Fibroblast of mammary gland (primary cell): ENCODE data around the gene ERC1.

Experiments used
- DNase-seq: peaks from one replicate; pipeline ENCODE4 v3.0.0-alpha.2; 2010; ENCODE audit warnings: low read depth
- H3K4me3 ChIP-seq: 2 replicates; pipeline ENCODE4 v1.5.1; 2011; ENCODE audit warnings: low read depth, mild to moderate bottlenecking, low read length, moderate library complexity; ENCODE audit not compliant: control insufficient read depth
- TF ChIP-seq, protein P1 (sequence below): conservative IDR thresholded peaks from 2 replicates; pipeline ENCODE4 v1.5.1; 2011; ENCODE audit warnings: low read depth, low read length, inconsistent platforms; ENCODE audit not compliant: control insufficient read depth, insufficient read depth

Gene ERC1

DNA sequence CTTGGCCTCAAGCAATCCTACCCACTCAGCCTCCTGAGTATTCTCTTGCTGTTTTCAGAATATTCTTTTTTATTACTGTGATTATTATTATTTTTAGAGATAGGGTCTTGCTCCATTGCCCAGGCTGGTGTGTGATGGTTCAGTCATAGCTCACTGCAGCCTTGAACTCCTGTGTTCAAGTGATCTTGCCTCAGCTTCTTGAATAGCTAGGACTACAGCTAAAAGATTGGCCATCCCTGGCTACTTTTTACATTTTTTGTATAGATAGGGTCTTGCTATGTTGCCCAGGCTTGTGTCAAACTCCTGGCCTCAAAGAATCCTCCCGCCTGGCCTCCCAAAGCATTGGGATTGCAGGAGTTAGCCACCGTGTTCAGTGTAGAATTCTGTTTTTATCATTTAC lies 73.3 kb downstream of the ERC1 start:
- H3K4me3 ChIP-seq = no peak overlapping the region
- TF ChIP-seq, protein P1, sequence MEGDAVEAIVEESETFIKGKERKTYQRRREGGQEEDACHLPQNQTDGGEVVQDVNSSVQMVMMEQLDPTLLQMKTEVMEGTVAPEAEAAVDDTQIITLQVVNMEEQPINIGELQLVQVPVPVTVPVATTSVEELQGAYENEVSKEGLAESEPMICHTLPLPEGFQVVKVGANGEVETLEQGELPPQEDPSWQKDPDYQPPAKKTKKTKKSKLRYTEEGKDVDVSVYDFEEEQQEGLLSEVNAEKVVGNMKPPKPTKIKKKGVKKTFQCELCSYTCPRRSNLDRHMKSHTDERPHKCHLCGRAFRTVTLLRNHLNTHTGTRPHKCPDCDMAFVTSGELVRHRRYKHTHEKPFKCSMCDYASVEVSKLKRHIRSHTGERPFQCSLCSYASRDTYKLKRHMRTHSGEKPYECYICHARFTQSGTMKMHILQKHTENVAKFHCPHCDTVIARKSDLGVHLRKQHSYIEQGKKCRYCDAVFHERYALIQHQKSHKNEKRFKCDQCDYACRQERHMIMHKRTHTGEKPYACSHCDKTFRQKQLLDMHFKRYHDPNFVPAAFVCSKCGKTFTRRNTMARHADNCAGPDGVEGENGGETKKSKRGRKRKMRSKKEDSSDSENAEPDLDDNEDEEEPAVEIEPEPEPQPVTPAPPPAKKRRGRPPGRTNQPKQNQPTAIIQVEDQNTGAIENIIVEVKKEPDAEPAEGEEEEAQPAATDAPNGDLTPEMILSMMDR = no peak
- DNase-seq = no peak

GRCh38 chr12:1065629-1066028 lies 74.6 kb downstream of the ERC1 start:
- no peak overlapping the region for H3K4me3 ChIP-seq
- DNase-seq = no peak
- TF ChIP-seq, protein P1 = no peak

- TF ChIP-seq, protein P1 = no peak
- H3K4me3 ChIP-seq = no peak overlapping the region
- no peak for DNase-seq
These were observed 78.8 kb downstream of the ERC1 start for GRCh38 chr12:1069846-1070245.

DNA sequence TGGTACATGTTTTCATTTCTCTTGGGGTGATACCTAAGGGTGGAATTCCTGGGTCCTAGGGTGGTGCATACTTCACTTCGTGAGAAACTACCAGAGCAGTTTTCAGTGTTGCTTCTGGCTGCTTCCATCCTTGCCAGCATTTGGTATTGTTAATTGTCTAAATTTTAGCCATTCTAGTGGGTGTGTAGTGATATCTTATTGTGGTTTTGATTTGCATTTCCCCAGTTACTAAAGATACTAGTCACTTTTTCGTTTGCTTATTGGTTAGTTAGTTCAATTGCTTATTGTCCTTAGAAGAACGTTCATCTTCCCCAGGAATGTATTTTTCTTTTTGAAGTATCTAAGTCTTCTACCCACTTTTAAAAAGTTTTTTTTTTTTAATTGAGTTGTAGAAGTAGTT lies 80.2 kb downstream of the ERC1 start:
- H3K4me3 ChIP-seq = no peak overlapping the region
- TF ChIP-seq, protein P1 = no peak
- DNase-seq = no peak

GRCh38 chr12:1073652-1074051 lies 82.6 kb downstream of the ERC1 start:
- H3K4me3 ChIP-seq = no peak overlapping the region
- TF ChIP-seq, protein P1 = no peak
- peak; percentile 26 for DNase-seq

DNA sequence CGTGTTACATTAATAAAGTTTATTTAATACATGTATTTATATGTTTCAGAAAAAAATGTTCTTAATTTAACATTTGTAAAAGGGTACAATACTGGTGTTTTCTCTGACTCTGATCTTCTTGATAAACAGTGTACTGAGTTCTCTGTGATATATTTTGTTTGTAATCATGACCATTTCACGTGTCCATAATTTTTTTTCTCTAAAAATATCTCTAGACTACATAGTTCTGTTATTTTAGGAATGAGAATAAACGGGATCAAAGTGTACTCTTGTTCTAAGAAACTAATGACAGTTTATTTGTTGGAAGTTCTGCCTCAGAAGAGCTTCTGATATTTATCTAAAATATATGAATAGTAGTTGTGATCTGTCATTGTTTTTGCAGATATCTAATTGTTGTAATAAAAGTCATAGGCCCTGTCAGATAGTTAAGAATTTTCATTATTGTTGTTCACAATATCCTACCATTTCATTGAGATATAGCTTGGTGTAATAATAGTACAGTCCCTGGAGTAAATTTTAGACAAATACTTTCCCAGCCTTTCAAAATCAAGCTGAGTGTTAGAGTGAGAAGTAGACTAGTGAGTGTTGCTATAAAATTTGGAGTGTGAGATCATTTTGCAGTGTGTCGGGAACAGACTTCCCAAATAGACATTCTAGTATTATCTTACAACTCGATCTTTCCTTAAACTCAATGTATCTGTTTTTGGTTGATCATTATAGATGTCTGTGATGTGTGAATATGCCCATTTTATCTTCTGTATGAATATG lies 86.2 kb downstream of the ERC1 start:
- DNase-seq = no peak
- TF ChIP-seq, protein P1 = no peak
- no peak overlapping the region for H3K4me3 ChIP-seq
